SK-N-MC (cell line): ENCODE results near the gene GIMAP7.

Experiments
- EZH2 ChIP-seq: fragments of 200-600 bp; sonication (generic); IDR thresholded peaks from one replicate; pipeline ENCODE4 v1.6.1; 2017; ENCODE audit warnings: antibody characterized with exemption
- POLR2AphosphoS5 ChIP-seq: IDR thresholded peaks from 2 replicates; pipeline ENCODE4 v1.6.1; 2012; ENCODE audit warnings: mild to moderate bottlenecking, low read depth, low read length, borderline replicate concordance

GRCh38 chr7:150468241-150468640, 46.4 kb upstream of the GIMAP7 start:
- TF ChIP-seq EZH2 (no peak), POLR2AphosphoS5 (no peak)
